ENCODE results near the gene ZNF277.

DNA sequence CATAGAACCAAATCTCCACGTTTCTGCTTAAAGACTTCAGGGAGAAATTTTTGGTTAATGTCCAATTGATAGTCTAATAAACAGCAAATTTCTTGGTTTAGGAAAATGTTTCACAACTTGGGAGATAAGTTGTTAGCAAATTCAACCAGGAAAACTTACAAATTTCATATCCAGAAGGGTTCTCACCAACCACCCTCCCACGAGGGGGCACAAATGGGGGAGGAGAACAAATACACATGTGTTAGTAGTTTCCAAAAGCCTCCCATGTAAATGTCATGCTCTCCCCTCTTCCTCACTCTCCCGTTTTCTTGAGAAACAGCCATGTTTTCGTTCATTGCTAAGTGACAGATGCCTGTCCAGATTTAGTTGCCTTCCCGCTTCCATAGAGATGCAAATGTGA lies 10.8 kb upstream of the ZNF277 start:
- TF ChIP-seq POLR2AphosphoS5 (IDR thresholded peaks at IDR 0.05; ENCODE audit: insufficient read depth in 1 of 2, low read depth in 1 of 2) (no peak), POLR2A (IDR thresholded peaks at IDR 0.05) (no peak)
- TF ChIP-seq, protein P1, sequence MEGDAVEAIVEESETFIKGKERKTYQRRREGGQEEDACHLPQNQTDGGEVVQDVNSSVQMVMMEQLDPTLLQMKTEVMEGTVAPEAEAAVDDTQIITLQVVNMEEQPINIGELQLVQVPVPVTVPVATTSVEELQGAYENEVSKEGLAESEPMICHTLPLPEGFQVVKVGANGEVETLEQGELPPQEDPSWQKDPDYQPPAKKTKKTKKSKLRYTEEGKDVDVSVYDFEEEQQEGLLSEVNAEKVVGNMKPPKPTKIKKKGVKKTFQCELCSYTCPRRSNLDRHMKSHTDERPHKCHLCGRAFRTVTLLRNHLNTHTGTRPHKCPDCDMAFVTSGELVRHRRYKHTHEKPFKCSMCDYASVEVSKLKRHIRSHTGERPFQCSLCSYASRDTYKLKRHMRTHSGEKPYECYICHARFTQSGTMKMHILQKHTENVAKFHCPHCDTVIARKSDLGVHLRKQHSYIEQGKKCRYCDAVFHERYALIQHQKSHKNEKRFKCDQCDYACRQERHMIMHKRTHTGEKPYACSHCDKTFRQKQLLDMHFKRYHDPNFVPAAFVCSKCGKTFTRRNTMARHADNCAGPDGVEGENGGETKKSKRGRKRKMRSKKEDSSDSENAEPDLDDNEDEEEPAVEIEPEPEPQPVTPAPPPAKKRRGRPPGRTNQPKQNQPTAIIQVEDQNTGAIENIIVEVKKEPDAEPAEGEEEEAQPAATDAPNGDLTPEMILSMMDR (IDR thresholded peaks at IDR 0.05), result no peak

Data from vagina (tissue), 2 donors.